HFFc6 (cell line): ENCODE data around the gene RBM20. TPM values are rescaled to one million over a fixed set of nuclear protein-coding genes. Genes with fewer than 3 reads are reported as not detected.

Experiments
- DNase-seq: peaks from one replicate; pipeline ENCODE4 v3.0.0-alpha.2; 2018
- H3K27ac Mint-ChIP-seq: 2 replicates; pipeline ENCODE4 v1.8.0; 2020; ENCODE audit warnings: mild to moderate bottlenecking, mixed read lengths
- H3K27me3 Mint-ChIP-seq: 2 replicates; pipeline ENCODE4 v1.8.0; 2021; ENCODE audit warnings: mild to moderate bottlenecking, moderate library complexity, mixed read lengths; ENCODE audit not compliant: insufficient read depth
- H3K36me3 Mint-ChIP-seq: 2 replicates; pipeline ENCODE4 v1.8.0; 2021; ENCODE audit warnings: low read depth, mixed read lengths
- H3K4me1 Mint-ChIP-seq: 2 replicates; pipeline ENCODE4 v1.8.0; 2020; ENCODE audit warnings: low read depth, mixed read lengths
- H3K4me3 Mint-ChIP-seq: 2 replicates; pipeline ENCODE4 v1.8.0; 2020; ENCODE audit warnings: mild to moderate bottlenecking, moderate library complexity, mixed read lengths
- H3K9me3 Mint-ChIP-seq: 2 replicates; pipeline ENCODE4 v1.8.0; 2020; ENCODE audit warnings: mild to moderate bottlenecking, mixed read lengths
- total RNA-seq, 6 experiments: library from RNA; stranded (reverse); fragmentation: NEBNext Ultra II Directional; extraction: Animal tissue kit (Norgen Biotek cat#: 25700); gene quantifications; 2 replicates in 1 of 6; 3 replicates in 5 of 6; pipeline ENCODE4 v1.2.3, GENCODE V29; 2021
- TF ChIP-seq, protein P1 (sequence below): fragments of 200-600 bp; sonication (generic); IDR thresholded peaks from 2 replicates; pipeline ENCODE4 v1.5.0; 2021; ENCODE audit warnings: antibody characterized with exemption, mild to moderate bottlenecking

RBM20 gene
- total RNA-seq, 6 experiments from 2014 or later, result not detected

GRCh38 chr10:110802090-110802489 is 158.0 kb downstream of the RBM20 start:
- no peaks in the 10 kb centered on the region for H3K36me3 Mint-ChIP-seq

DNA sequence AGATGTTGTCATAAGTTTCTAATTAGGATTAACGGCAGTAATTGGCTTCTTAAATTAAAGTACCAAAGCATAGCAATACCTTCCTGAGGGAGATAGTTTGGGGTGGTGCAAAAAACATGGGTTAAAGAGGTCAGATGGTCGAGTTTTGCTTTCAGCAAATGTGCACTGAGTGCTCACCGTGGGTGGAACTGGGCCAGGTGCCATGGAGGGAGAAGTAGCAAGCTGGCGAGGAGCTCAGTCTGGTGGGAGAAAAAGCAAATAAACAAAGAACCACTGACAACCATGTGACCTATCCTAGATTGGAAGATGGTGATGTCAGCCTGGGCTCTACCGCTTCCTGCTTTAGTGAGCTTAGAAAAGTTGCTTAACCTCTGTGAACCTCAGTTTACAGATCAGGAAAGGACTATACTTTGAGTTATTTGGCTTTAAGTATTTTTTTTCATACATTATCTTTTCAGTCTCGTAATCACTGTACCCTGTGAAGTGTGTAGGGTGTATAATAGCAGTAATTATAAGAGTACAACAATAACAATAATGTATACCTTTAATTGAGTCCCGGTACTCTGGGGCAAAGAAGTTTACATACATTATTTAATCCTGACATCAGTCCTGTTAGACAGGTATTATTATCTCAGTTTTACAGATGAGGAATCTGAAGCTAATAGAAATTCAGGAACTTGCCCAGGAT is 158.6 kb downstream of the RBM20 start:
- DNase-seq, result peak; percentile 41
- Mint-ChIP-seq H3K27me3 (peaks cover 29% of the 10 kb centered on the region), H3K36me3 (no peaks in the 10 kb centered on the region), H3K4me3 (peak overlapping the region; percentile 23; the same call in 1 of the 2 replicates), H3K9me3 (no peaks in the 10 kb centered on the region), H3K27ac (peak overlapping the region; percentile 27; the same call in 1 of the 2 replicates), H3K4me1 (peaks cover 24% of the 10 kb centered on the region)
- TF ChIP-seq, protein P1, sequence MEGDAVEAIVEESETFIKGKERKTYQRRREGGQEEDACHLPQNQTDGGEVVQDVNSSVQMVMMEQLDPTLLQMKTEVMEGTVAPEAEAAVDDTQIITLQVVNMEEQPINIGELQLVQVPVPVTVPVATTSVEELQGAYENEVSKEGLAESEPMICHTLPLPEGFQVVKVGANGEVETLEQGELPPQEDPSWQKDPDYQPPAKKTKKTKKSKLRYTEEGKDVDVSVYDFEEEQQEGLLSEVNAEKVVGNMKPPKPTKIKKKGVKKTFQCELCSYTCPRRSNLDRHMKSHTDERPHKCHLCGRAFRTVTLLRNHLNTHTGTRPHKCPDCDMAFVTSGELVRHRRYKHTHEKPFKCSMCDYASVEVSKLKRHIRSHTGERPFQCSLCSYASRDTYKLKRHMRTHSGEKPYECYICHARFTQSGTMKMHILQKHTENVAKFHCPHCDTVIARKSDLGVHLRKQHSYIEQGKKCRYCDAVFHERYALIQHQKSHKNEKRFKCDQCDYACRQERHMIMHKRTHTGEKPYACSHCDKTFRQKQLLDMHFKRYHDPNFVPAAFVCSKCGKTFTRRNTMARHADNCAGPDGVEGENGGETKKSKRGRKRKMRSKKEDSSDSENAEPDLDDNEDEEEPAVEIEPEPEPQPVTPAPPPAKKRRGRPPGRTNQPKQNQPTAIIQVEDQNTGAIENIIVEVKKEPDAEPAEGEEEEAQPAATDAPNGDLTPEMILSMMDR, result no peak

More at GRCh38 chr10:110802090-110802489, 158.0 kb downstream of the RBM20 start:
- Mint-ChIP-seq H3K4me3 (no peak overlapping the region), H3K27me3 (peaks cover 31% of the 10 kb centered on the region), H3K4me1 (peaks cover 24% of the 10 kb centered on the region), H3K27ac (no peak overlapping the region; the same call in 1 of the 2 replicates), H3K9me3 (no peaks in the 10 kb centered on the region)
- TF ChIP-seq, protein P1, result no peak
- peak; percentile 25 for DNase-seq

GRCh38 chr10:110803239-110803749 is 159.2 kb downstream of the RBM20 start:
- Mint-ChIP-seq H3K27ac (no peak overlapping the region), H3K27me3 (peaks cover 30% of the 10 kb centered on the region)

DNA sequence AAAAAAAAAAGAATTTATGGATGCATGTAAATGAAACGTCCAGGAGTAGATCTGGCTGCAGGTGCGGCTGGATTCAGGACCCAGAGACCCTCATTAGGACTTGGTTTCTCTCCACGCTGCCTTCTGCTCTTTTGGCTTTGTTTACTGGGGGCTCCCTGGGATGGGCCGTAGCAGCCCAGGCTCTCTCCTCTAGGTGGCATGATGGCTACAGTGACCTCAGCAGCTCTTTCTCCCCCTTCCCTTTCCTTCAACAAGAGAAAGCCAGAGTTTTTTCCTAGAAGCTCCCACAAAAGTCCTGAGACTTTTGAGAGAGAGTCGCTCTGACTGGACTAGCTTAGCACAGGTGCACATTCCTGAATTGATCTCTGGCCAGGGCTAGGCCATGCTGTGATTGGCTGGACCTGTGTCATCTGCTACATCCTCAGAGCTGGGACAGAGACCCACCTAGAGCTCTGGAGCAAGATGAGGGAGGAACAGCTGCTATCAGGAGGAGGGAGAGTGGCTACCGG is 159.7 kb downstream of the RBM20 start:
- DNase-seq, result peak; percentile 18
- Mint-ChIP-seq H3K4me3 (no peak overlapping the region), H3K36me3 (no peaks in the 10 kb centered on the region), H3K4me1 (peaks cover 24% of the 10 kb centered on the region), H3K27me3 (peaks cover 34% of the 10 kb centered on the region), H3K27ac (no peak overlapping the region), H3K9me3 (no peaks in the 10 kb centered on the region)
- TF ChIP-seq, protein P1, result peak; percentile 74

More at GRCh38 chr10:110803239-110803749, 159.2 kb downstream of the RBM20 start:
- no peaks in the 10 kb centered on the region for H3K36me3 Mint-ChIP-seq
- H3K4me3 Mint-ChIP-seq, result no peak overlapping the region
- peaks cover 24% of the 10 kb centered on the region for H3K4me1 Mint-ChIP-seq
- TF ChIP-seq, protein P1, result no peak
- no peak for DNase-seq
- H3K9me3 Mint-ChIP-seq, result no peaks in the 10 kb centered on the region

GRCh38 chr10:110804376-110804775 is 160.2 kb downstream of the RBM20 start:
- Mint-ChIP-seq H3K27me3 (peaks cover 35% of the 10 kb centered on the region), H3K36me3 (no peaks in the 10 kb centered on the region), H3K9me3 (no peaks in the 10 kb centered on the region), H3K4me1 (peaks cover 24% of the 10 kb centered on the region), H3K4me3 (no peak overlapping the region), H3K27ac (no peak overlapping the region)
- DNase-seq, result no peak
- TF ChIP-seq, protein P1, result no peak
